Measurements from ENCODE around the gene PRKCZ.
A peak's percentile ranks its signal among the peaks of the same experiment; 100 is the strongest.

The PRKCZ gene

DNA sequence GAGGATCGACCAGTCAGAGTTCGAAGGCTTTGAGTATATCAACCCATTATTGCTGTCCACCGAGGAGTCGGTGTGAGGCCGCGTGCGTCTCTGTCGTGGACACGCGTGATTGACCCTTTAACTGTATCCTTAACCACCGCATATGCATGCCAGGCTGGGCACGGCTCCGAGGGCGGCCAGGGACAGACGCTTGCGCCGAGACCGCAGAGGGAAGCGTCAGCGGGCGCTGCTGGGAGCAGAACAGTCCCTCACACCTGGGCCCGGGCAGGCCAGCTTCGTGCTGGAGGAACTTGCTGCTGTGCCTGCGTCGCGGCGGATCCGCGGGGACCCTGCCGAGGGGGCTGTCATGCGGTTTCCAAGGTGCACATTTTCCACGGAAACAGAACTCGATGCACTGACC is 134.7 kb downstream of the PRKCZ start:
- in situ Hi-C loops (cut with MboI; ENCODE audit: low sequenced_read_pairs, unreplicated experiment), result no loop called here
- DNase-seq (ENCODE audit: low spot score), result no peak
- TF ChIP-seq, protein P1, sequence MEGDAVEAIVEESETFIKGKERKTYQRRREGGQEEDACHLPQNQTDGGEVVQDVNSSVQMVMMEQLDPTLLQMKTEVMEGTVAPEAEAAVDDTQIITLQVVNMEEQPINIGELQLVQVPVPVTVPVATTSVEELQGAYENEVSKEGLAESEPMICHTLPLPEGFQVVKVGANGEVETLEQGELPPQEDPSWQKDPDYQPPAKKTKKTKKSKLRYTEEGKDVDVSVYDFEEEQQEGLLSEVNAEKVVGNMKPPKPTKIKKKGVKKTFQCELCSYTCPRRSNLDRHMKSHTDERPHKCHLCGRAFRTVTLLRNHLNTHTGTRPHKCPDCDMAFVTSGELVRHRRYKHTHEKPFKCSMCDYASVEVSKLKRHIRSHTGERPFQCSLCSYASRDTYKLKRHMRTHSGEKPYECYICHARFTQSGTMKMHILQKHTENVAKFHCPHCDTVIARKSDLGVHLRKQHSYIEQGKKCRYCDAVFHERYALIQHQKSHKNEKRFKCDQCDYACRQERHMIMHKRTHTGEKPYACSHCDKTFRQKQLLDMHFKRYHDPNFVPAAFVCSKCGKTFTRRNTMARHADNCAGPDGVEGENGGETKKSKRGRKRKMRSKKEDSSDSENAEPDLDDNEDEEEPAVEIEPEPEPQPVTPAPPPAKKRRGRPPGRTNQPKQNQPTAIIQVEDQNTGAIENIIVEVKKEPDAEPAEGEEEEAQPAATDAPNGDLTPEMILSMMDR (IDR thresholded peaks at IDR 0.05; ENCODE audit: borderline replicate concordance, control extremely low read depth, extremely low read depth, insufficient read depth, missing control alignments), result no peak

DNA sequence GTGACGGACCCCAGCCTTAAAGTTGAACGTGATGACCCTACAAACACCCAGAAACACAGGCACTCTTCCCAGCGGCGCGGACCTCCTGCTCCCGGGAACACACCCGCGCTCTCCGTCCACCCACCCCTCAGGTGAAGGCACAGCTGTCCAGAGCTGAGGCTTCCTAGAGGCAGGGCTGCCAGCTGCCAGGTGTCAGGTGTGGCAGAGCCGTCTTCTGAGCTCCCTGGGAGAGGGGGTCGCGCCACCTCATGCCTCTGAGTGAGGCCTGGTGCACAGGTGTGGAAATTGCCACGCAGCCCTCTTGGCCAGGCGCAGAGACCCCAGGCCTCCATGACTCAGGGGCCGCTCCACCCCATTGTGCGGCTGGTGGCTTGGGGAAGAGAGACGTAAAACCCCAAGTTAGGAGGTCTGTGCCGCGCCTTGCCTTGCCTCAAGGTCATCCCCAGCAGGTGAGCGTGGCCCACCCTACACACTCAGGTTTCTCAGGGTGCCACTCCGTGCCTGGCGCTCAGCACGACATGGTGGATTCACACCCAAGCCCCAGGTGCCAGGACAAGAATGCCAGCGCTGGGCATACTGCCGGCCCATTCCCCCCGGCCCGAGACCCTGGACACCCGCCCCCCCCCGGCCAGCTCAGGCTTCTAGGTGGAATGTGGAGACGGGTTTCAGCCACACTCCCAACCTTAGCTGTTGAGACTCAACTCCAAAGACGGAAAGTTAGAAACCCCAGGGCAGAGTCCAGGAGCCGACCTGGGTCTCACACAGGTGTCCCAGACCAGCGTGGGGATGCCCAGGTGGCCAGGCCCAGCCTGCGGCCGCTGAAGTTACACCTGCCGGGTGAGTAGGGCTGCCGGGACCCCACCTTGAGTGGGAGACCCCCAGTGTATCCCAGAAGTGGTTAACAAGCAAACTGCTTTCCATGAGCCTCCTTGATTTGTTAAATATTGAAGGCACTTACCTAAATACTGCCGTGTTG is 136.0 kb downstream of the PRKCZ start:
- DNase-seq (ENCODE audit: low spot score), result no peak
- TF ChIP-seq, protein P1 (IDR thresholded peaks at IDR 0.05; ENCODE audit: borderline replicate concordance, control extremely low read depth, extremely low read depth, insufficient read depth, missing control alignments), result no peak
- in situ Hi-C loops (cut with MboI; ENCODE audit: low sequenced_read_pairs, unreplicated experiment), result no loop called here

DNA sequence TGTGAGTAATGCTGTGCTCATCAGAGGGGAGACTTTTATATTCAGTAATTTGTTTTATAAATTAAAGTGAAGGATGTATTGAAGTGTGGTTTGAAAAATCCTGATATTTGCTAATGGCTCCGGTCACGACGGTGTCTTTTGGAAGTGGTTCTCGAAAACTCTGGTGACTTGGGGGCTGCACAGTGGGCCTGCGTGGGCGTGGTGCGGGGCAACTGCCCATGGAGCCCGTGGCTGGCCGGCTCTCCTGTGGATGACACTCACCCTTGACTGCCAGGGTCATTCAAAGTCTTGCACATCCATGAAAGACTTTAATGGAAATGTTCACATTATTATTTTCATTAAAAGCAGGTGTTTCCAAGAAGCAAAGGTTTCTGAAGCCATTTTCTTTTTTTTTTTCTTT is 136.7 kb downstream of the PRKCZ start:
- in situ Hi-C loops (cut with MboI; ENCODE audit: low sequenced_read_pairs, unreplicated experiment), result no loop called here
- no peak for DNase-seq (ENCODE audit: low spot score)
- TF ChIP-seq, protein P1 (IDR thresholded peaks at IDR 0.05; ENCODE audit: borderline replicate concordance, control extremely low read depth, extremely low read depth, insufficient read depth, missing control alignments), result no peak

DNA sequence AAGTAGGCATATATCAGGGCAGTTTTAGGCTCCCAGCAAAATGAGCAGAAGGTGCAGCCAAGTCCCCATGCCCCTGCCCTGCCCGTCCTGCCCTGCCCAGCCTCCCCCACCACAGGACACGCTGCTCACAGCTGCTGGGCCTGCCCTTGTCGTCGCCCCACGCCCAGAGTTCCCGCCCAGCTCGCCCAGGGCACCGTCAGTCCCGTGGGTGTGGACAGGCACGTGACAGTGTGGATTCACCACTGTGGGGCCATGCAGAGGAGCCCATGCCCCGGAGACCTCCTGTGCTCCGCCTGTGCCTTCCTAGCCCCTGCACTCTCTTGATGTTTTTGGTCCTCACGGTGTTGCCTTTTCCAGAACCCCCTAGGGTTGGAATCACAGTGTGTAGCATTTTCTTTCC is 137.4 kb downstream of the PRKCZ start:
- in situ Hi-C loops (cut with MboI; ENCODE audit: low sequenced_read_pairs, unreplicated experiment), result no loop called here
- TF ChIP-seq, protein P1 (IDR thresholded peaks at IDR 0.05; ENCODE audit: borderline replicate concordance, control extremely low read depth, extremely low read depth, insufficient read depth, missing control alignments), result no peak
- no peak for DNase-seq (ENCODE audit: low spot score)

DNA sequence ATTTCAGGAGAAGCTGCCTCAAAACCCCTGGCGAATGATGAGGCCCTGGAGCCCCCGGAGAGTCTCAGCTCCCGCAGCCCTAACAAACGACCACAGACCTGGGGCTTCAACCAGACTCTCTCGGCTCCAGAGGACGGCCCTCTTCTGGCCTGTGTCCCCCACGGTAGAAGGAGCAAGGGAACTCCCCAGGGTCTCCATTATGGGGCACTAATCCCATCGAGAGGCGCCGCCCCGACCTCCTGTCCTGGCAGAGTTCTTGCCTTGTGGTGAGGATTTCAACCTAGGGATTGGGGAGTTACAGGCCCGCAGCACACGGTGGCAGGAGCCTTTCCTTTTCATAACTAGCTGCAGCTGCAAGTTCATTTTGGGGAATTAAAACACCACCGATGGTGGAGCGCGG is 138.1 kb downstream of the PRKCZ start:
- TF ChIP-seq, protein P1 (IDR thresholded peaks at IDR 0.05; ENCODE audit: borderline replicate concordance, control extremely low read depth, extremely low read depth, insufficient read depth, missing control alignments), result no peak
- in situ Hi-C loops (cut with MboI; ENCODE audit: low sequenced_read_pairs, unreplicated experiment), result no loop called here
- no peak for DNase-seq (ENCODE audit: low spot score)

DNA sequence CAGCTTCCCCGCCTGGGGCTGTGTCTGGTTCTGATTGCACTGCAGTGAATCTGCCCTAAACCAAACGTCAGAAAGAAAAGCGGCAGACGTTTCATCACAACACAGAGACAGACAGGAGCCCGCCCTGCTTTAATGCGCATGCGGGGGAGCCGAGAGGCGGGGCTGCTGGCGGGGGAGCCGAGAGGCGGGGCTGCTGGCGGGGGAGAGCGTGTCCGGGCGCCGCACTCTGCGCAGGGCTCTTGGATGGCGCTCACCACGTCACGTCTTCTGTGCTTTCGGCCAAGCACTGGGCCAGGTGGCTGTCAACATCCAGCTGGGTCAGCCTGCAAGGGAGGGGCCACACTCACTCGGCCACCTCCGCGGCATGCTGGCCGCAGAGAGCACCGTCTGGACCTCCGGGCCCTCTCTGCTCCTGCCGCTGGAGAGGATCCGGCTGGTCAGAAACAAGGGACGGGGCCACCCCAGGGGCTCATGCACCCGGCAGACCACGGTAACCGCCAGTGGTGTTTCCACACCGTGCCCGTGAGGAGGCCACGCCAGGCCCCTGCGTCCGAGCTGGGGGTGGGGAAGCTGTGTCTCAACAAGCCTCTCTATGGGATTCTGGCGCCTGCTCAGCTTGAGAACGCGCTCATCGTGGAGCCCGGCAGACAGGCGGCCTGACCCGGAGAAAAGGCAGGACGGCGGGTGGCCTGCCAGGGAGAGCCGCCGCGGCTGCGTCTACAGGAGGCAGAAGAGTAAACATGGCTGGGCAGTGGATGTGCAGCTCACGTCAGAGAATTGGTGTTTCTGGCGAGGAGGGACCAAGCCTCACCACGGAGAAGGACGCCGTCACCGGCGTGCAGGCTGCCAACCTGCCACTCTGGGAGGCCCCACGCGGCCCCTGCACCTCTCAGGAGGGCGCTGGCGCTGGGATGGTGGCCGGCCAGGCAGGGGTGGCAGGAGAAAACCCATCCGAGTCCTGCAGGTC is 139.5 kb downstream of the PRKCZ start:
- in situ Hi-C loops (cut with MboI; ENCODE audit: low sequenced_read_pairs, unreplicated experiment), result loop anchor here (5.0 kb wide), 1 partner anchor 188 kb away; no protein-coding TSS in a partner anchor
- peak; percentile 93 for DNase-seq (ENCODE audit: low spot score)
- TF ChIP-seq, protein P1 (IDR thresholded peaks at IDR 0.05; ENCODE audit: borderline replicate concordance, control extremely low read depth, extremely low read depth, insufficient read depth, missing control alignments), result no peak

Measured in GM13976 (cell line).